Mucosa of descending colon (tissue), 3 donors: ENCODE data around the gene DCDC2B. TPM values are rescaled to one million over a fixed set of nuclear protein-coding genes. Genes with fewer than 3 reads are reported as not detected.

Experiments
- ATAC-seq: fragments of 200-7000 bp; cut with Tn5 transposase; one replicate; pipeline ENCODE4 v1.9.1; 2020; ENCODE audit warnings: mild to moderate bottlenecking, moderate library complexity
- DNase-seq, 3 donors: peaks; one replicate each; pipeline ENCODE4 v3.0.0-alpha.2; 2020
- H3K36me3 ChIP-seq: fragments of 200-600 bp; one replicate; pipeline ENCODE4 v1.8.0; 2021; ENCODE audit warnings: low read depth, mild to moderate bottlenecking
- H3K4me1 ChIP-seq: fragments of 200-600 bp; one replicate; pipeline ENCODE4 v1.8.0; 2021; ENCODE audit warnings: low read depth, mild to moderate bottlenecking
- H3K4me3 ChIP-seq: fragments of 200-600 bp; one replicate; pipeline ENCODE4 v1.8.0; 2021; ENCODE audit warnings: mild to moderate bottlenecking
- H3K9me3 ChIP-seq: fragments of 200-600 bp; one replicate; pipeline ENCODE4 v1.8.0; 2021; ENCODE audit warnings: mild to moderate bottlenecking
- CTCF ChIP-seq: fragments of 200-600 bp; IDR thresholded peaks from one replicate; pipeline ENCODE4 v1.8.0; 2022; ENCODE audit warnings: antibody characterized with exemption, mild to moderate bottlenecking
- intact Hi-C, 2 donors: fragments of 100-400 bp; cut with DNase I in 1 of 2; cut with micrococcal nuclease in 1 of 2; formaldehyde crosslinking; loops; one replicate each; pipeline versions ENCODE4 v1.11.0 to v1.11.1; 2022; cut with DNase I, micrococcal nuclease
- total RNA-seq, 3 donors: library from RNA; stranded (reverse); fragmentation: NEBNext Ultra II Directional in 2 of 3; extraction: Animal tissue kit (Norgen Biotek cat#: 25700) in 2 of 3; gene quantifications; one replicate each; pipeline versions ENCODE4 v1.2.1 to v1.2.4, GENCODE V29; 2021 to 2023
- donor health status: DM: no; HTN: no; CAD: no; lungs with moderate emphysema.
- donor health status: DM: no; HTN: no; CAD: no.
- donor health status: DM: no; HTN: yes; CAD: no.

Gene DCDC2B
- total RNA-seq, 3 donors from 2014 or later = not detected

- Histone ChIP-seq H3K4me1 (peaks cover 8% of the 10 kb centered on the region), H3K36me3 (no peaks in the 10 kb centered on the region), H3K4me3 (peak overlapping the region; percentile 25), H3K9me3 (no peaks in the 10 kb centered on the region)
- intact Hi-C loops = no loop called here
- no peak for TF ChIP-seq CTCF
- DNase-seq (peak; percentile 64 to 79 (median 73)), ATAC-seq (peak; percentile 72)
Measured at GRCh38 chr1:32241001-32241763, 32.3 kb downstream of the DCDC2B start.

- peak in 2 of 3 donors; percentile 32 to 39 for DNase-seq
- H3K9me3 ChIP-seq = no peaks in the 10 kb centered on the region
- no peak overlapping the region for H3K4me3 ChIP-seq
- intact Hi-C loops = no loop called here
- peaks cover 8% of the 10 kb centered on the region for H3K4me1 ChIP-seq
- ATAC-seq = no peak
- H3K36me3 ChIP-seq = no peaks in the 10 kb centered on the region
- no peak for TF ChIP-seq CTCF
Measured at GRCh38 chr1:32242341-32242851, 33.5 kb downstream of the DCDC2B start.

GRCh38 chr1:32246888-32247273 is 38.0 kb downstream of the DCDC2B start, which contains the start of gene FAM167B:
Gene FAM167B, plus strand, starts transcription at chr1:32247222. Its CDS starts 200 bp downstream, at chr1:32247422.
- intact Hi-C loops = no loop called here
- Histone ChIP-seq H3K4me3 (no peak within 1 kb of the TSS), H3K4me1 (peaks cover 13% of the 10 kb centered on the region), H3K9me3 (no peaks in the 10 kb centered on the region), H3K36me3 (no peaks in the 10 kb centered on the region)
- DNase-seq (peak in 1 of 3 donors; percentile 62), ATAC-seq (peak; percentile 16)
- no peak for TF ChIP-seq CTCF

- ATAC-seq (no peak), DNase-seq (peak in 2 of 3 donors; percentile 33 to 61)
- intact Hi-C loops = no loop called here
- TF ChIP-seq CTCF = no peak
- Histone ChIP-seq H3K9me3 (no peaks in the 10 kb centered on the region), H3K4me3 (no peak overlapping the region), H3K4me1 (peaks cover 12% of the 10 kb centered on the region), H3K36me3 (no peaks in the 10 kb centered on the region)
Measured at GRCh38 chr1:32247452-32247851, 38.6 kb downstream of the DCDC2B start.

GRCh38 chr1:32247983-32248889 is 39.3 kb downstream of the DCDC2B start:
- Histone ChIP-seq H3K4me1 (peaks cover 12% of the 10 kb centered on the region), H3K4me3 (no peak overlapping the region)
- ATAC-seq = peak; percentile 86

More at GRCh38 chr1:32247983-32248889, 39.3 kb downstream of the DCDC2B start:
- DNase-seq = peak; percentile 92 to 96 (median 92)
- intact Hi-C loops = no loop called here
- TF ChIP-seq CTCF = peak; percentile 90
- Histone ChIP-seq H3K9me3 (no peaks in the 10 kb centered on the region), H3K36me3 (no peaks in the 10 kb centered on the region)
